HL-60 (cell line): ENCODE data around the gene ERBIN.

ENCODE experiments used
- GABPA ChIP-seq: IDR thresholded peaks from 2 replicates; pipeline ENCODE4 v1.6.1; 2012; ENCODE audit warnings: low read depth
- POLR2AphosphoS5 ChIP-seq: IDR thresholded peaks from 2 replicates; pipeline ENCODE4 v1.6.1; 2012; ENCODE audit warnings: low read depth
- SPI1 ChIP-seq: IDR thresholded peaks from 2 replicates; pipeline ENCODE4 v1.6.1; 2012; ENCODE audit warnings: low read depth, mild to moderate bottlenecking, borderline replicate concordance
- TF ChIP-seq, protein P1 (sequence below): IDR thresholded peaks from one replicate; pipeline ENCODE4 v1.5.1; 2011; ENCODE audit warnings: low read length, control low read depth, inconsistent platforms; ENCODE audit not compliant: insufficient read depth
- TF ChIP-seq, protein P2 (sequence below): IDR thresholded peaks from 2 replicates; pipeline ENCODE4 v1.6.1; 2012; ENCODE audit warnings: low read depth; ENCODE audit not compliant: insufficient replicate concordance

DNA sequence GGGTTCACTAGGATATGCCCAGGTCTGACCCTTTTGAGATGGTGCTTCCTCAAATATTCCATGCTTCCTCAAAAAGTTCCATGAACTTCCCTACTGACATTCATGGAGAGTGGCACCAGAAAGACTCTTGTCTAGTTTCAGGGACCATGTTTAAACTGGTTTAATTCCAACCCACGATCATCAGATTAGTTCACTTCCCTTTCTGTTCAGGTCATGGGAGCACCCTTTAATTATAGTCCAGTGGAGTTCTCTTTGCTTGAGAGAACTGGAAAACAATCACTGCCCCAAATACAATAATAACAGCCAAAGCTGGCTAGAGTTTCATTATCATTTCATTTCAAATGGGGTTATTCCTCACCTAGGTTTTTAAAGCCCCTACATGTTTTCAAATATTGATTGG, 9.7 kb upstream of the ERBIN start:
- TF ChIP-seq POLR2AphosphoS5, result no peak
- TF ChIP-seq, protein P1, sequence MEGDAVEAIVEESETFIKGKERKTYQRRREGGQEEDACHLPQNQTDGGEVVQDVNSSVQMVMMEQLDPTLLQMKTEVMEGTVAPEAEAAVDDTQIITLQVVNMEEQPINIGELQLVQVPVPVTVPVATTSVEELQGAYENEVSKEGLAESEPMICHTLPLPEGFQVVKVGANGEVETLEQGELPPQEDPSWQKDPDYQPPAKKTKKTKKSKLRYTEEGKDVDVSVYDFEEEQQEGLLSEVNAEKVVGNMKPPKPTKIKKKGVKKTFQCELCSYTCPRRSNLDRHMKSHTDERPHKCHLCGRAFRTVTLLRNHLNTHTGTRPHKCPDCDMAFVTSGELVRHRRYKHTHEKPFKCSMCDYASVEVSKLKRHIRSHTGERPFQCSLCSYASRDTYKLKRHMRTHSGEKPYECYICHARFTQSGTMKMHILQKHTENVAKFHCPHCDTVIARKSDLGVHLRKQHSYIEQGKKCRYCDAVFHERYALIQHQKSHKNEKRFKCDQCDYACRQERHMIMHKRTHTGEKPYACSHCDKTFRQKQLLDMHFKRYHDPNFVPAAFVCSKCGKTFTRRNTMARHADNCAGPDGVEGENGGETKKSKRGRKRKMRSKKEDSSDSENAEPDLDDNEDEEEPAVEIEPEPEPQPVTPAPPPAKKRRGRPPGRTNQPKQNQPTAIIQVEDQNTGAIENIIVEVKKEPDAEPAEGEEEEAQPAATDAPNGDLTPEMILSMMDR, result no peak
- TF ChIP-seq, protein P2, sequence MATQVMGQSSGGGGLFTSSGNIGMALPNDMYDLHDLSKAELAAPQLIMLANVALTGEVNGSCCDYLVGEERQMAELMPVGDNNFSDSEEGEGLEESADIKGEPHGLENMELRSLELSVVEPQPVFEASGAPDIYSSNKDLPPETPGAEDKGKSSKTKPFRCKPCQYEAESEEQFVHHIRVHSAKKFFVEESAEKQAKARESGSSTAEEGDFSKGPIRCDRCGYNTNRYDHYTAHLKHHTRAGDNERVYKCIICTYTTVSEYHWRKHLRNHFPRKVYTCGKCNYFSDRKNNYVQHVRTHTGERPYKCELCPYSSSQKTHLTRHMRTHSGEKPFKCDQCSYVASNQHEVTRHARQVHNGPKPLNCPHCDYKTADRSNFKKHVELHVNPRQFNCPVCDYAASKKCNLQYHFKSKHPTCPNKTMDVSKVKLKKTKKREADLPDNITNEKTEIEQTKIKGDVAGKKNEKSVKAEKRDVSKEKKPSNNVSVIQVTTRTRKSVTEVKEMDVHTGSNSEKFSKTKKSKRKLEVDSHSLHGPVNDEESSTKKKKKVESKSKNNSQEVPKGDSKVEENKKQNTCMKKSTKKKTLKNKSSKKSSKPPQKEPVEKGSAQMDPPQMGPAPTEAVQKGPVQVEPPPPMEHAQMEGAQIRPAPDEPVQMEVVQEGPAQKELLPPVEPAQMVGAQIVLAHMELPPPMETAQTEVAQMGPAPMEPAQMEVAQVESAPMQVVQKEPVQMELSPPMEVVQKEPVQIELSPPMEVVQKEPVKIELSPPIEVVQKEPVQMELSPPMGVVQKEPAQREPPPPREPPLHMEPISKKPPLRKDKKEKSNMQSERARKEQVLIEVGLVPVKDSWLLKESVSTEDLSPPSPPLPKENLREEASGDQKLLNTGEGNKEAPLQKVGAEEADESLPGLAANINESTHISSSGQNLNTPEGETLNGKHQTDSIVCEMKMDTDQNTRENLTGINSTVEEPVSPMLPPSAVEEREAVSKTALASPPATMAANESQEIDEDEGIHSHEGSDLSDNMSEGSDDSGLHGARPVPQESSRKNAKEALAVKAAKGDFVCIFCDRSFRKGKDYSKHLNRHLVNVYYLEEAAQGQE, result no peak
- TF ChIP-seq GABPA, result no peak
- TF ChIP-seq SPI1, result 0 out of 2 replicates have a peak, but pooled peaks have one; percentile 18
